Upper lobe of right lung (tissue), 1 donor: Measurements from ENCODE around the gene MTURN. TPM values are rescaled to one million over a fixed set of nuclear protein-coding genes. Genes with fewer than 3 reads are reported as not detected.
A peak's percentile ranks its signal among the peaks of the same experiment; 100 is the strongest.

Experiments
- ATAC-seq: fragments of 200-7000 bp; cut with Tn5 transposase; one replicate; pipeline ENCODE4 v1.9.1; 2020; ENCODE audit warnings: mild to moderate bottlenecking, moderate library complexity
- DNase-seq: peaks from one replicate; pipeline ENCODE4 v3.0.0-alpha.2; 2020
- H3K27ac ChIP-seq: fragments of 200-600 bp; one replicate; pipeline ENCODE4 v1.8.0; 2022
- H3K27me3 ChIP-seq: fragments of 200-600 bp; one replicate; pipeline ENCODE4 v1.8.0; 2022; ENCODE audit warnings: mild to moderate bottlenecking
- H3K36me3 ChIP-seq: fragments of 200-600 bp; one replicate; pipeline ENCODE4 v1.8.0; 2022
- H3K4me1 ChIP-seq: fragments of 200-600 bp; one replicate; pipeline ENCODE4 v1.8.0; 2022
- H3K4me3 ChIP-seq: fragments of 200-600 bp; one replicate; pipeline ENCODE4 v1.8.0; 2022; ENCODE audit warnings: mild to moderate bottlenecking
- H3K9me3 ChIP-seq: fragments of 200-600 bp; one replicate; pipeline ENCODE4 v1.8.0; 2022
- intact Hi-C: fragments of 100-400 bp; cut with DNase I; formaldehyde crosslinking; loops from one replicate; pipeline ENCODE4 v1.11.0; 2022
- total RNA-seq: library from RNA; stranded (reverse); fragmentation: NEBNext Ultra II Directional; extraction: Animal tissue kit (Norgen Biotek cat#: 25700); gene quantifications from one replicate; pipeline ENCODE4 v1.2.1, GENCODE V29; 2021
- TF ChIP-seq, protein P1 (sequence below): fragments of 200-600 bp; IDR thresholded peaks from one replicate; pipeline ENCODE4 v1.8.0; 2022; ENCODE audit warnings: antibody characterized with exemption
- donor health status: DM: no; HTN: yes; CAD: no; lungs with severe emphysema.

Gene MTURN
- total RNA-seq, 1 donor from 2014 or later, result 31.3 TPM

DNA sequence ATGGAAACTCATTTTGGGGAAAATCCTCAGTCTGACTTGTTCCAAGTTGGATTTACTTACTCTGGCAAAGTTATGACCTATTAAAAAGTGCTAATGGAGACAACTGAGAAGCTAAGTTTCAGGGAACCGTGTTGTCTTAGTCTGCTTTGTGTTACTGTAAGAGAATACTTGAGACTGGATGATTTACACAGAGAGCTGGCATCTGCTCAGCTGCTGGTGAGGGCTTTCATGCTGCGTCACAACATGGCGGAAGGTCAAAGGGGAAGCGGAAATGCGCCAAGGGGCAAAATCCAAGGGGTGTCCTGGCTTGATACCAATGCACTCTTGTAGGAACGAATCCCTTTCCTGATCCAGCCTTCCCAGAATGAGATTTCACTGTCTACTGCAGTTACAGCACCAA, 46.4 kb downstream of the MTURN start:
- Histone ChIP-seq H3K4me3 (no peak overlapping the region), H3K4me1 (peaks cover 4% of the 10 kb centered on the region), H3K27me3 (no peaks in the 10 kb centered on the region), H3K27ac (no peak overlapping the region), H3K36me3 (no peaks in the 10 kb centered on the region), H3K9me3 (no peaks in the 10 kb centered on the region)
- DNase-seq (no peak), ATAC-seq (no peak)
- TF ChIP-seq, protein P1, sequence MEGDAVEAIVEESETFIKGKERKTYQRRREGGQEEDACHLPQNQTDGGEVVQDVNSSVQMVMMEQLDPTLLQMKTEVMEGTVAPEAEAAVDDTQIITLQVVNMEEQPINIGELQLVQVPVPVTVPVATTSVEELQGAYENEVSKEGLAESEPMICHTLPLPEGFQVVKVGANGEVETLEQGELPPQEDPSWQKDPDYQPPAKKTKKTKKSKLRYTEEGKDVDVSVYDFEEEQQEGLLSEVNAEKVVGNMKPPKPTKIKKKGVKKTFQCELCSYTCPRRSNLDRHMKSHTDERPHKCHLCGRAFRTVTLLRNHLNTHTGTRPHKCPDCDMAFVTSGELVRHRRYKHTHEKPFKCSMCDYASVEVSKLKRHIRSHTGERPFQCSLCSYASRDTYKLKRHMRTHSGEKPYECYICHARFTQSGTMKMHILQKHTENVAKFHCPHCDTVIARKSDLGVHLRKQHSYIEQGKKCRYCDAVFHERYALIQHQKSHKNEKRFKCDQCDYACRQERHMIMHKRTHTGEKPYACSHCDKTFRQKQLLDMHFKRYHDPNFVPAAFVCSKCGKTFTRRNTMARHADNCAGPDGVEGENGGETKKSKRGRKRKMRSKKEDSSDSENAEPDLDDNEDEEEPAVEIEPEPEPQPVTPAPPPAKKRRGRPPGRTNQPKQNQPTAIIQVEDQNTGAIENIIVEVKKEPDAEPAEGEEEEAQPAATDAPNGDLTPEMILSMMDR, result no peak
- intact Hi-C loops, result no loop called here

DNA sequence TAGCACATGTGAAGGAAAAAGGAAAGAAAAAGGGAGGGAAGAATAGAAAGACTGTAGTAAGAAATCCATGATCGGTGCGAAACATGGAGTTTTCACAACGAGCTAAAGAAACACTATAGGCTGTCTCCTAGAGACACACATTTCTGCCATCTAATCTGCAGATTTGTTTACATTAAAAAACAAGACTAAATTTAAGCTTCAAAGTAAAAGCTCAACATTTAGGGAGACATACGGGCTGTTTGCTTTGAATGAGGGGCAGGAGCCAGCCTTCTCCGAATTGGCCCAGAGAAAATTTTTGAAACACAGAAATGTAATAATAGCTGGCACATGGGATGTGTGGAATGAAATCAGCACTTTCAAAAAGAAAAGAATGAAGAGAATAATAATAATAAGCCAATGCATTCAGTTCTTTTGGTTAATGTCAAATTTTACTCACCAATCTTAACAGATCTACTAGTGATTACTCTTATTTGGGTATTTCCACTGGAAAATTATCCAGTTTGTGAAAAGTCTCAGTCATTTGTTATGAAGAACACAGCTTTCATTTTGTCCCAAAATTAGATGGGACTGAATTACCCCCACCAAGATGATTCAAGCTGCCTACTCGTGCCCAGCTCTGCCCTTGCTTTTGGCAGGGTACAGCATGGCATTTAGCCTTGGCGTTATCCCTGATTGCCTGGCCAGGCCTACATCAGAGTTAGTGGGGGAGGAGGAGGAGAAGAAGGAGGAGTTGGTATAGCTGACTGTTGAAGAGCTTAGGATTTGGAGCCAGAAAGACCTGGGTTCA, 47.1 kb downstream of the MTURN start:
- no peaks in the 10 kb centered on the region for H3K27me3 ChIP-seq
- intact Hi-C loops, result no loop called here
- H3K4me3 ChIP-seq, result no peak overlapping the region
- DNase-seq (no peak), ATAC-seq (no peak)
- H3K36me3 ChIP-seq, result no peaks in the 10 kb centered on the region
- H3K9me3 ChIP-seq, result no peaks in the 10 kb centered on the region
- no peak overlapping the region for H3K27ac ChIP-seq
- TF ChIP-seq, protein P1, result no peak
- H3K4me1 ChIP-seq, result peaks cover 4% of the 10 kb centered on the region

DNA sequence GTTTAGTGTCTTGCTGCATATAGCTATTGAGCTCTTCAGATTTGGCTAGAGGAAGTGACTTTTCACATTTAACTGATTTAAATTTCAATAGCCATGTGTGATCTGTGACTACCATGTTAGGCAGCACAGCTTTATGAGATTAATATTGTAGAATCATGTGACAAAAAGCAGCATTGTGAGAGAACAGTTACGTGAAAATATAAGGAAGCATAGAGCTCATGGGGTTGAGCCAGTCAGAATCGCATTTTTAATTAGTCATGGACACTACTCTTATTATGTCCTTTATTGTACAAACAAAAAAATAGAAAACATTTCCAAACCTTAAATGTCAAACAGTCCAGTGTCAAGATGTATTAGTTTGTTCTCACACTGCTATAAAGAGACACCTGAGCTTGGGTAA, 48.0 kb downstream of the MTURN start:
- H3K4me1 ChIP-seq, result peaks cover 4% of the 10 kb centered on the region
- H3K27me3 ChIP-seq, result no peaks in the 10 kb centered on the region
- no peak for ATAC-seq
- H3K36me3 ChIP-seq, result no peaks in the 10 kb centered on the region
- H3K27ac ChIP-seq, result no peak overlapping the region
- H3K4me3 ChIP-seq, result no peak overlapping the region
- no peak for DNase-seq
- TF ChIP-seq, protein P1, result no peak
- H3K9me3 ChIP-seq, result no peaks in the 10 kb centered on the region
- intact Hi-C loops, result no loop called here

DNA sequence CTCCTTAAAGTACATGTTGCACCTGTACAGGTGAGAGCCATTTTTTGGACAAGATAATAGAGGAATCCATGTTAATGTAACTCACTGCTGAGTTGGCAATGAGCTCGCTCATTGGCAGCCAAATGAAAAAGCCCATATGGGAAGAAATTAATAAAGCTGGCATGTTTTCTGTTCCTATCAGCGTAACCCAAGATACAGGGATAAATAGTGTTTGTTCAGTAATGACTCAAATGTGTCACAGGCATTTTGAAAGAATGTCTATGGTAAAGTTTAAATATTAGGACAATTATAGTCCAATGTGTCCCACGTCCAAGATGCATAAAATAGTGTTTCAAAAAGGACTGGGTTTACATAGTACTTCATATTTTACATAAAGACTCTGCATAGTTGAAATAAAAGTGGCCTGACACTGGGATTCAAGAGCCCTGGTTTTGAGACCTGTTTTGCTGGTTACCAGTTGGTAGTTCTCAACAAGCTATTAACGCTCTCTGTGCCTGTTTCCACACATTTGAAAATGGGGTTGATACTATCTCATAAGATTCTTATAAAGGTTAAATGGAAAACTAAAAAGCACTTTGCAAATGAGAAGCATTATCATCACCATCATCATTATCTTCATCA, 49.1 kb downstream of the MTURN start:
- H3K27me3 ChIP-seq, result no peaks in the 10 kb centered on the region
- intact Hi-C loops, result no loop called here
- ATAC-seq (no peak), DNase-seq (no peak)
- no peak overlapping the region for H3K4me3 ChIP-seq
- H3K27ac ChIP-seq, result no peak overlapping the region
- TF ChIP-seq, protein P1, result no peak
- H3K36me3 ChIP-seq, result no peaks in the 10 kb centered on the region
- H3K9me3 ChIP-seq, result no peaks in the 10 kb centered on the region
- H3K4me1 ChIP-seq, result peaks cover 4% of the 10 kb centered on the region

DNA sequence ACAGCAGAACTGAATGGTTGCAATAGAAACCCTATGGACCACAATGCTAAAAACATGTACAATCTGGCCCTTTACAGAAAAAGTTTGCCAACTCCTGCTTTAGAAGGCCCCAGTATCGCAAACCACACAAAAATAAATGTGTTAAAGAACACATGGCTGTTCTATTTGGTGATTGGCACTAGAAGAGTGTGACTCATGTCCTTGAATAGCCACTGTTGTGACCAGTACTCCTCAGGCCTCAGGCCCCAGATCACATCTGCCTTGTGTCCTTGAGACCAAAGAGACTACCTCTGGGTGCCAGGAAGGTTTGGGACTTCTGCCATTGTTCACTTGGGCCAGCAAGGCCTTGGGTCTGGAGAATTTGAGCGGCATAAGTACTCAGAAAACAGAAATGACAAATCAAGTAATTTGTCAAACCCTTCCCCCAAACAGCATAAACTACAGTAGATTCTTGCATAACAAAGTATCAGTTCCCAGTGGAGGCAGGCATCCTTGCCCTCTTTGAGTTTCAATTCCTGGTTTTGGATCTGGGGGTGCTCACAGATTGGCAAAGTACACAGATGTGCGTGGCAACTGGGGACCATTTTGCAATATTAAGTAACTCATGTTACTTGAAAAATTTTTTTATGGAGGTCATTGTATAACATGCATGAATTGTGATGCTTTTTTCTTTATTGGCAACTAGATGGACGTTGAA, 50.2 kb downstream of the MTURN start:
- Histone ChIP-seq H3K27ac (no peak overlapping the region), H3K9me3 (no peaks in the 10 kb centered on the region), H3K36me3 (no peaks in the 10 kb centered on the region), H3K4me1 (no peaks in the 10 kb centered on the region), H3K4me3 (no peak overlapping the region), H3K27me3 (no peaks in the 10 kb centered on the region)
- ATAC-seq, result peak; percentile 89
- no peak for DNase-seq
- intact Hi-C loops, result no loop called here
- TF ChIP-seq, protein P1, result no peak
